Mesendoderm (in vitro differentiated cells): ENCODE results near the gene PPM1N.

Experiments used
- DNase-seq: peaks from one replicate; pipeline ENCODE4 v3.0.0; 2013
- H2AK5ac ChIP-seq: 2 replicates; pipeline ENCODE4 v1.6.1; 2013; ENCODE audit warnings: low read length, inconsistent platforms
- H2BK120ac ChIP-seq: 2 replicates; pipeline ENCODE4 v1.6.1; 2013; ENCODE audit warnings: low read depth, mild to moderate bottlenecking, low read length, moderate library complexity, mixed read lengths
- H2BK15ac ChIP-seq: replicated peaks from 2 replicates; pipeline ENCODE4 v1.6.1; 2013; ENCODE audit warnings: low read depth, mild to moderate bottlenecking, moderate library complexity
- H2BK5ac ChIP-seq: 2 replicates; pipeline ENCODE4 v1.6.1; 2013; ENCODE audit warnings: low read length, inconsistent platforms
- H3K18ac ChIP-seq: 2 replicates; pipeline ENCODE4 v1.6.1; 2013; ENCODE audit warnings: mild to moderate bottlenecking, low read length, mixed read lengths
- H3K23ac ChIP-seq: one replicate; pipeline ENCODE4 v1.6.1; 2013; ENCODE audit warnings: low read length
- H3K27ac ChIP-seq: 2 replicates; pipeline ENCODE4 v1.5.1; 2013; ENCODE audit warnings: low read depth, mild to moderate bottlenecking, inconsistent platforms, low read length, moderate library complexity
- H3K27me3 ChIP-seq: 2 replicates; pipeline ENCODE4 v1.6.1; 2013; ENCODE audit warnings: low read length, control low read depth, mild to moderate bottlenecking, inconsistent platforms; ENCODE audit not compliant: insufficient read depth, poor library complexity
- H3K36me3 ChIP-seq: 2 replicates; pipeline ENCODE4 v1.6.1; 2013; ENCODE audit warnings: low read length, inconsistent platforms; ENCODE audit not compliant: control insufficient read depth, insufficient read depth
- H3K4ac ChIP-seq: one replicate; pipeline ENCODE4 v1.6.1; 2013; ENCODE audit warnings: low read depth, mild to moderate bottlenecking, low read length, moderate library complexity
- H3K4me1 ChIP-seq: 2 replicates; pipeline ENCODE4 v1.6.1; 2013; ENCODE audit warnings: low read depth, low read length, inconsistent platforms; ENCODE audit not compliant: control insufficient read depth
- H3K4me2 ChIP-seq: 2 replicates; pipeline ENCODE4 v1.6.1; 2013; ENCODE audit warnings: low read length
- H3K4me3 ChIP-seq: 2 replicates; pipeline ENCODE4 v1.5.1; 2013; ENCODE audit warnings: mild to moderate bottlenecking, low read length
- H3K56ac ChIP-seq: one replicate; pipeline ENCODE4 v1.6.1; 2013; ENCODE audit warnings: low read length
- H3K79me1 ChIP-seq: 2 replicates; pipeline ENCODE4 v1.6.1; 2013; ENCODE audit warnings: low read length, inconsistent platforms
- H3K79me2 ChIP-seq: 2 replicates; pipeline ENCODE4 v1.6.1; 2013; ENCODE audit warnings: mild to moderate bottlenecking, low read length; ENCODE audit not compliant: control insufficient read depth, insufficient read depth
- H3K9ac ChIP-seq: 2 replicates; pipeline ENCODE4 v1.6.1; 2013; ENCODE audit warnings: low read length, inconsistent platforms
- H4K5ac ChIP-seq: one replicate; pipeline ENCODE4 v1.6.1; 2013; ENCODE audit warnings: low read length
- H4K8ac ChIP-seq: one replicate; pipeline ENCODE4 v1.6.1; 2013; ENCODE audit warnings: low read depth, mild to moderate bottlenecking, control low read depth, low read length, moderate library complexity
- WGBS: extraction: QIAGEN DNeasy Blood & Tissue Kit; methylation state at CpG from one replicate; pipeline ENCODE4 v1.1.7; 2013; ENCODE audit warnings: low lambda C conversion rate, missing lambda C conversion rate; ENCODE audit not compliant: insufficient coverage; ENCODE audit errors: extremely low coverage; 5-methylcytosine and 5-hydroxymethylcytosine counted together

Gene PPM1N

GRCh38 chr19:45524575-45525129 is 26.4 kb downstream of the PPM1N start:
- no peak overlapping the region for H2BK15ac ChIP-seq
- no peak overlapping the region for H3K27ac ChIP-seq
- WGBS: no CpG with 5 or more reads among the region's 15 CpGs

GRCh38 chr19:45526143-45526542 is 27.9 kb downstream of the PPM1N start:
- H3K4ac ChIP-seq: no peak overlapping the region
- H3K56ac ChIP-seq: no peak overlapping the region
- no peak overlapping the region for H4K5ac ChIP-seq
- H3K23ac ChIP-seq: no peak overlapping the region
- WGBS: no CpG with 5 or more reads among the region's 9 CpGs
- no peak overlapping the region for H2BK5ac ChIP-seq
- H3K79me2 ChIP-seq: no peaks in the 10 kb centered on the region
- no peak overlapping the region for H3K27ac ChIP-seq
- H3K9ac ChIP-seq: no peak overlapping the region
- H2BK15ac ChIP-seq: no peak overlapping the region
- H3K36me3 ChIP-seq: peaks cover 9% of the 10 kb centered on the region
- no peaks in the 10 kb centered on the region for H3K79me1 ChIP-seq
- peak; percentile 92 for DNase-seq
- H3K18ac ChIP-seq: no peak overlapping the region
- H2BK120ac ChIP-seq: no peak overlapping the region
- no peak overlapping the region for H2AK5ac ChIP-seq
- H3K4me1 ChIP-seq: peaks cover 4% of the 10 kb centered on the region
- no peak overlapping the region for H4K8ac ChIP-seq
- H3K4me3 ChIP-seq: no peak overlapping the region
- no peaks in the 10 kb centered on the region for H3K27me3 ChIP-seq
- H3K4me2 ChIP-seq: no peak overlapping the region

More at GRCh38 chr19:45524575-45525129, 26.4 kb downstream of the PPM1N start:
- no peak for DNase-seq
- Histone ChIP-seq H3K4me3 (no peak overlapping the region), H3K4me1 (peaks cover 4% of the 10 kb centered on the region), H3K18ac (no peak overlapping the region), H3K4ac (no peak overlapping the region), H4K5ac (no peak overlapping the region), H2BK120ac (no peak overlapping the region), H3K23ac (no peak overlapping the region), H3K56ac (no peak overlapping the region), H3K9ac (no peak overlapping the region), H3K27me3 (no peaks in the 10 kb centered on the region), H4K8ac (no peak overlapping the region), H3K79me2 (no peaks in the 10 kb centered on the region), H2BK5ac (no peak overlapping the region), H3K79me1 (peaks cover 1% of the 10 kb centered on the region), H2AK5ac (no peak overlapping the region), H3K36me3 (peaks cover 12% of the 10 kb centered on the region), H3K4me2 (no peak overlapping the region)

- no CpG with 5 or more reads among the region's 4 CpGs for WGBS
- H4K5ac ChIP-seq: no peak overlapping the region
- no peak overlapping the region for H3K4me2 ChIP-seq
- H3K27me3 ChIP-seq: no peaks in the 10 kb centered on the region
- no peak overlapping the region for H3K9ac ChIP-seq
- no peak overlapping the region for H3K18ac ChIP-seq
- H3K23ac ChIP-seq: no peak overlapping the region
- no peaks in the 10 kb centered on the region for H3K79me2 ChIP-seq
- H2AK5ac ChIP-seq: no peak overlapping the region
- H3K36me3 ChIP-seq: peaks cover 9% of the 10 kb centered on the region
- peaks cover 4% of the 10 kb centered on the region for H3K4me1 ChIP-seq
- no peak overlapping the region for H3K4me3 ChIP-seq
- H3K4ac ChIP-seq: no peak overlapping the region
- no peak overlapping the region for H3K56ac ChIP-seq
- H2BK5ac ChIP-seq: no peak overlapping the region
- no peak overlapping the region for H2BK15ac ChIP-seq
- H3K27ac ChIP-seq: no peak overlapping the region
- DNase-seq: no peak
- H4K8ac ChIP-seq: no peak overlapping the region
- H2BK120ac ChIP-seq: no peak overlapping the region
- no peaks in the 10 kb centered on the region for H3K79me1 ChIP-seq
Measured at GRCh38 chr19:45526971-45527370, 28.7 kb downstream of the PPM1N start.

- Histone ChIP-seq H4K8ac (no peak overlapping the region), H3K27ac (no peak overlapping the region), H4K5ac (no peak overlapping the region), H3K23ac (no peak overlapping the region), H3K9ac (peak overlapping the region; percentile 10), H3K27me3 (no peaks in the 10 kb centered on the region), H3K79me2 (no peaks in the 10 kb centered on the region), H3K56ac (peak overlapping the region; percentile 35), H3K4ac (no peak overlapping the region), H2BK15ac (no peak overlapping the region), H2AK5ac (no peak overlapping the region), H2BK120ac (no peak overlapping the region), H3K36me3 (peaks cover 8% of the 10 kb centered on the region), H3K4me3 (no peak overlapping the region), H3K18ac (no peak overlapping the region), H3K79me1 (no peaks in the 10 kb centered on the region), H3K4me2 (no peak overlapping the region), H3K4me1 (peaks cover 4% of the 10 kb centered on the region), H2BK5ac (no peak overlapping the region)
- peak; percentile 54 for DNase-seq
- WGBS: no CpG with 5 or more reads among the region's 15 CpGs
Measured at GRCh38 chr19:45527731-45528130, 29.5 kb downstream of the PPM1N start.

- peaks cover 7% of the 10 kb centered on the region for H3K36me3 ChIP-seq
- no peak overlapping the region for H4K8ac ChIP-seq
- peak overlapping the region; percentile 35 for H3K56ac ChIP-seq
- H3K18ac ChIP-seq: no peak overlapping the region
- no peak overlapping the region for H2BK15ac ChIP-seq
- no peak overlapping the region for H2BK120ac ChIP-seq
- H3K27me3 ChIP-seq: no peaks in the 10 kb centered on the region
- no CpG with 5 or more reads among the region's 17 CpGs for WGBS
- H3K23ac ChIP-seq: no peak overlapping the region
- no peak overlapping the region for H2AK5ac ChIP-seq
- H3K4me3 ChIP-seq: no peak overlapping the region
- H3K4me2 ChIP-seq: peak overlapping the region; percentile 15
- no peaks in the 10 kb centered on the region for H3K79me2 ChIP-seq
- H3K27ac ChIP-seq: no peak overlapping the region
- peak overlapping the region; percentile 10 for H3K9ac ChIP-seq
- no peaks in the 10 kb centered on the region for H3K79me1 ChIP-seq
- DNase-seq: peak; percentile 89
- no peak overlapping the region for H4K5ac ChIP-seq
- H2BK5ac ChIP-seq: no peak overlapping the region
- H3K4ac ChIP-seq: no peak overlapping the region
- H3K4me1 ChIP-seq: peaks cover 4% of the 10 kb centered on the region
Measured at GRCh38 chr19:45528149-45528743, 30.0 kb downstream of the PPM1N start.
